Sigmoid colon (tissue), 7 donors: ENCODE results near the gene ATF1. TPM values are rescaled to one million over a fixed set of nuclear protein-coding genes. Genes with fewer than 3 reads are reported as not detected.

Experiments
- DNase-seq: peaks from one replicate; pipeline ENCODE4 v3.0.0-alpha.2; 2019
- H3K27ac ChIP-seq, 4 donors: fragments of 200-600 bp; sonication (generic); one replicate each; pipeline ENCODE4 v1.5.1; 2016 to 2019; ENCODE audit warnings: mild to moderate bottlenecking in 1 of 4
- H3K27me3 ChIP-seq, 3 donors: fragments of 200-600 bp; sonication (generic); one replicate each; pipeline ENCODE4 v1.5.1; 2019; ENCODE audit warnings: mild to moderate bottlenecking in 1 of 3
- H3K36me3 ChIP-seq, 4 donors: fragments of 200-600 bp; sonication (generic); one replicate each; pipeline ENCODE4 v1.5.1; 2016 to 2019
- H3K4me1 ChIP-seq, 4 donors: fragments of 200-600 bp; sonication (generic); one replicate each; pipeline ENCODE4 v1.5.1; 2017 to 2019
- H3K4me3 ChIP-seq, 4 donors: fragments of 200-600 bp; sonication (generic); one replicate each; pipeline ENCODE4 v1.5.1; 2017 to 2019; ENCODE audit warnings: mild to moderate bottlenecking in 2 of 4, moderate library complexity in 1 of 4
- H3K9me3 ChIP-seq, 4 donors: fragments of 200-600 bp in 3 of 4; sonication (generic) in 3 of 4; one replicate each; pipeline versions ENCODE4 v1.5.1 to v1.6.1; 2013 to 2019
- CTCF ChIP-seq, 4 experiments: fragments of 450-650 bp in 3 of 4; fragments of 200-600 bp in 1 of 4; IDR thresholded peaks; one replicate each; pipeline ENCODE4 v1.5.1; 2016 to 2019; ENCODE audit warnings: antibody characterized with exemption in 4 of 4, mild to moderate bottlenecking in 3 of 4, moderate library complexity in 2 of 4
- EP300 ChIP-seq, 4 donors: sonication (generic); formaldehyde crosslinking; IDR thresholded peaks; one replicate each; pipeline ENCODE4 v1.6.1; 2017; ENCODE audit warnings: antibody characterized with exemption in 4 of 4
- POLR2A ChIP-seq, 2 donors: fragments of 450-650 bp; IDR thresholded peaks; one replicate each; pipeline ENCODE4 v1.6.1; 2016; ENCODE audit warnings: antibody characterized with exemption in 2 of 2, mild to moderate bottlenecking in 2 of 2, moderate library complexity in 2 of 2
- POLR2AphosphoS5 ChIP-seq, 4 donors: sonication (generic); formaldehyde crosslinking; IDR thresholded peaks; one replicate each; pipeline ENCODE4 v1.6.1; 2017; ENCODE audit warnings: antibody characterized with exemption in 4 of 4
- WGBS, 2 donors: extraction: QIAGEN DNeasy Blood & Tissue Kit; methylation state at CpG; one replicate each; pipeline ENCODE4 v1.1.7; 2013; 5-methylcytosine and 5-hydroxymethylcytosine counted together
- intact Hi-C: fragments of 100-400 bp; cut with DNase I; formaldehyde crosslinking; loops from one replicate; pipeline ENCODE4 v1.15.1; 2023
- polyA plus RNA-seq, 3 donors: library from polyadenylated mRNA; stranded (reverse); fragments of 200-250 nt; gene quantifications; one replicate each; pipeline ENCODE4 v1.2.3, GENCODE V29; 2013
- total RNA-seq, 4 donors: library from RNA; depleted of rRNA; stranded (reverse); fragments of >200 nt; gene quantifications; one replicate each; pipeline ENCODE4 v1.1.0, GENCODE V29; 2016
- donor health status: healthy with polysubstance abuse.
- donor health status: Bipolar disorder and iron deficiency.
- donor health status: healthy.

Gene ATF1
- total and polyA plus RNA-seq, 7 donors: 12.6 to 27.6 (median 22.8) TPM

GRCh38 chr12:50747817-50748216 lies 16.1 kb upstream of the ATF1 start:
- Histone ChIP-seq H3K9me3 (no peaks in the 10 kb centered on the region), H3K27ac (no peak overlapping the region), H3K27me3 (no peaks in the 10 kb centered on the region), H3K4me3 (no peak overlapping the region), H3K4me1 (peaks cover 0 to 3% (median 0%) of the 10 kb centered on the region in 4 donors), H3K36me3 (peaks cover 0 to 51% (median 12%) of the 10 kb centered on the region in 4 donors)
- TF ChIP-seq POLR2AphosphoS5 (IDR thresholded peaks at IDR 0.05) (no peak), EP300 (IDR thresholded peaks at IDR 0.05) (no peak), CTCF (IDR thresholded peaks at IDR 0.05) (no peak), POLR2A (IDR thresholded peaks at IDR 0.05) (no peak)
- WGBS, 2 donors: 93 to 95% methylated on average over 1 of the region's 1 CpG
- intact Hi-C loops: no loop called here
- DNase-seq: no peak

DNA sequence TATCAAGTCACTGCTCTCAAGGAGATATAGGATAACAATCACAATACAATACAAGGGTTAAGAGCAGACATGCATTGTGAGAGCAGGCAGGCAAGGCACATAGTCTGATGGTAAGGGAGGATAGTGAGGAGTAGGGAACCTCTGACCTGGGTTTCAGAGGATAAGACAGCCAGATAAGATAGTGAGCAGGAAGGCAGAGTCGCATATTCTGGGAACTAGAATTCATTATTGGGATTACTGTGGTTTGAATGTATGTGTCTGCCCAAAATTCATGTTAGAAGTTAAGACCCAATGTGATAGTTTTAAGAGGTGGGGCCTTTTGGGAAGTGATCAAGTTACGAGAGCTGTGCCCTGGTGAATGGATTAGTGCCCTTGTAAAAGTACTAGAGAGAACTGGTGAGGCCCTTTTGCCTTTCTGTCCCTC lies 14.4 kb upstream of the ATF1 start:
- H3K27me3 ChIP-seq: no peaks in the 10 kb centered on the region
- no peak overlapping the region for H3K27ac ChIP-seq
- intact Hi-C loops: no loop called here
- peaks cover 0 to 35% (median 10%) of the 10 kb centered on the region in 4 donors for H3K36me3 ChIP-seq
- no peaks in the 10 kb centered on the region for H3K9me3 ChIP-seq
- no peak for DNase-seq
- no peak overlapping the region for H3K4me3 ChIP-seq
- 97 to 98% methylated on average over 2 of the region's 2 CpGs for WGBS, 2 donors
- peaks cover 0 to 3% (median 0%) of the 10 kb centered on the region in 4 donors for H3K4me1 ChIP-seq
- no peak for TF ChIP-seq EP300 (IDR thresholded peaks at IDR 0.05)
- TF ChIP-seq CTCF (IDR thresholded peaks at IDR 0.05): no peak
- TF ChIP-seq POLR2A (IDR thresholded peaks at IDR 0.05): no peak

DNA sequence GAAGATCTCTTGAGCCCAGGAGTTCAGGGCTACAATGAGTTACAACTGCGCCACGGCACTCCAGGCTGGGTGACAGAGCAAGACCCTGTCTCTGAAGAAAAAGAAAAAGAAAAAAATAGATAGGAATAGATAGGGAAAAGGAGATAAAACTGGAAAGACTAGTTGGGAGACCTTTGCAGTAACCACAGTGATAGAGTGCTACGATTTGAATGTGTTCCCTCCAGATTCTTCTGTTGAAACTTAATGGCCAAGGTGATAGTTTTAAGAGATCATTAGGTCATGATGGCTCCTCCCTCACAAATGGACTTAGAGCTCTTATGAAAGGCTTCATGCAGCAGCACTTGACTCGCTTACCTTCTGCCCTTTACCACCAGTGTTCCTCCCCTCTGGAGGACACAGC lies 13.5 kb upstream of the ATF1 start:
- peaks cover 0 to 26% (median 2%) of the 10 kb centered on the region in 4 donors for H3K36me3 ChIP-seq
- DNase-seq: no peak
- H3K9me3 ChIP-seq: no peaks in the 10 kb centered on the region
- intact Hi-C loops: no loop called here
- H3K27ac ChIP-seq: no peak overlapping the region
- H3K4me1 ChIP-seq: peaks cover 0 to 3% (median 0%) of the 10 kb centered on the region in 4 donors
- TF ChIP-seq POLR2A (IDR thresholded peaks at IDR 0.05) (no peak), POLR2AphosphoS5 (IDR thresholded peaks at IDR 0.05) (no peak), EP300 (IDR thresholded peaks at IDR 0.05) (no peak), CTCF (IDR thresholded peaks at IDR 0.05) (no peak)
- H3K27me3 ChIP-seq: no peaks in the 10 kb centered on the region
- 96 to 97% methylated on average over 4 of the region's 4 CpGs for WGBS, 2 donors
- no peak overlapping the region for H3K4me3 ChIP-seq

- H3K36me3 ChIP-seq: peaks cover 0 to 10% (median 0%) of the 10 kb centered on the region in 4 donors
- intact Hi-C loops: no loop called here
- no peak for DNase-seq
- peaks cover 0 to 3% (median 0%) of the 10 kb centered on the region in 4 donors for H3K4me1 ChIP-seq
- no peak overlapping the region for H3K27ac ChIP-seq
- TF ChIP-seq EP300 (IDR thresholded peaks at IDR 0.05) (no peak), CTCF (IDR thresholded peaks at IDR 0.05) (no peak), POLR2A (IDR thresholded peaks at IDR 0.05) (no peak), POLR2AphosphoS5 (IDR thresholded peaks at IDR 0.05) (no peak)
- no peaks in the 10 kb centered on the region for H3K27me3 ChIP-seq
- no peaks in the 10 kb centered on the region for H3K9me3 ChIP-seq
- 91 to 93% methylated on average over 6 of the region's 6 CpGs for WGBS, 2 donors
- H3K4me3 ChIP-seq: no peak overlapping the region
Measured at GRCh38 chr12:50751948-50752721, 11.8 kb upstream of the ATF1 start.
